K562 (cell line): ENCODE results near the gene RUNDC1. TPM values are rescaled to one million over a fixed set of nuclear protein-coding genes. Genes with fewer than 3 reads are reported as not detected.

Experiments used
- BRF2 ChIP-seq: IDR thresholded peaks from 3 replicates; pipeline ENCODE4 v1.6.1; 2011; ENCODE audit warnings: borderline replicate concordance, mild to moderate bottlenecking; ENCODE audit not compliant: insufficient read length, insufficient read depth
- GABPB1 ChIP-seq: sonication (generic); formaldehyde crosslinking; IDR thresholded peaks from 2 replicates; pipeline ENCODE4 v1.8.0; 2022; ENCODE audit warnings: mild to moderate bottlenecking, missing genetic modification reagents
- KAT8 ChIP-seq: fragments of 450-650 bp; IDR thresholded peaks from 2 replicates; pipeline ENCODE4 v1.6.1; 2016; ENCODE audit warnings: low read depth, mild to moderate bottlenecking
- POLR2A ChIP-seq: fragments of 450-650 bp; conservative IDR thresholded peaks from 2 replicates; pipeline ENCODE4 v1.6.1; 2016
- POLR2AphosphoS2 ChIP-seq: IDR thresholded peaks from 2 replicates; pipeline ENCODE4 v1.6.1; 2012; ENCODE audit warnings: low read length, improper control_type of control experiment
- POLR2B ChIP-seq: fragments of 450-650 bp; IDR thresholded peaks from 2 replicates; pipeline ENCODE4 v1.6.1; 2018; ENCODE audit warnings: low read depth; ENCODE audit not compliant: partially characterized antibody
- REST ChIP-seq, 2 experiments: fragments of 450-650 bp; formaldehyde crosslinking in 1 of 2; IDR thresholded peaks; 2 replicates each; pipeline versions ENCODE4 v1.4.0 to v1.6.1; 2014 to 2020; ENCODE audit warnings: mild to moderate bottlenecking in 2 of 2, borderline replicate concordance in 1 of 2, low read depth in 1 of 2
- SUPT5H ChIP-seq: fragments of 450-650 bp; IDR thresholded peaks from 2 replicates; pipeline ENCODE4 v1.6.1; 2016
- XRCC4 ChIP-seq: IDR thresholded peaks from one replicate; pipeline ENCODE4 v1.6.1; 2011; ENCODE audit not compliant: insufficient read depth, insufficient read length; ENCODE audit errors: extremely low read depth
- ZBTB33 ChIP-seq: sonication (generic); formaldehyde crosslinking; IDR thresholded peaks from 2 replicates; pipeline ENCODE4 v1.8.1; 2023; ENCODE audit warnings: mild to moderate bottlenecking, missing genetic modification reagents
- polyA plus RNA-seq, 8 experiments: library from polyadenylated mRNA; depleted of rRNA in 4 of 8; stranded (reverse) in 5 of 8; unstranded in 3 of 8; fragments of >200 nt; fragmentation: Nextera tagmentation in 2 of 8; fragmentation: Illumina TruSeq in 1 of 8; extraction: Ambion mirVana in 2 of 8; extraction: Trizol in 1 of 8; gene quantifications; 2 replicates each; pipeline versions ENCODE4 v1.2.1 to v1.2.3, GENCODE V29; 2011 to 2014; ENCODE audit warnings: inconsistent platforms in 1 of 8, missing spikeins in 1 of 8
- total RNA-seq, 7 experiments: library from RNA; depleted of rRNA in 6 of 7; stranded (reverse); fragments of >200 nt in 6 of 7; fragmentation: Illumina TruSeq in 2 of 7; extraction: Trizol in 2 of 7; gene quantifications; 2 replicates each; pipeline versions ENCODE4 v1.2.1 to v1.2.3, GENCODE V29; 2011 to 2021; ENCODE audit warnings: low replicate concordance in 1 of 7

The RUNDC1 gene
- total and polyA plus RNA-seq, 9 of the 15 experiments (the other 6 are each of a cell fraction or from before 2014, with no cell fraction given): 3.4 to 12.6 (median 9.4) TPM

GRCh38 chr17:43003542-43004172 lies 23.3 kb downstream of the RUNDC1 start (continued):
- no peak for TF ChIP-seq BRF2
- TF ChIP-seq SUPT5H: peak; percentile 63; the same call in 1 of the 2 replicates
- TF ChIP-seq ZBTB33 (CRISPR knock-in tag): peak; percentile 70
- peak; percentile 75 for TF ChIP-seq POLR2A
- no peak for TF ChIP-seq GABPB1 (CRISPR knock-in tag)
- no peak for TF ChIP-seq KAT8
- no peak for TF ChIP-seq XRCC4
- TF ChIP-seq REST (IDR thresholded peaks at IDR 0.05; ENCODE audit: borderline replicate concordance): no peak
- no peak for TF ChIP-seq REST (CRISPR knock-in tag; IDR thresholded peaks at IDR 0.05; ENCODE audit: low read depth)
- TF ChIP-seq POLR2B: peak; percentile 53
- TF ChIP-seq POLR2AphosphoS2: peak; percentile 93
